NOMO-1 (cell line): ENCODE measurements around the gene PLEKHA4.
"Not testable (repeated sequence)": the region's sequence is repeated elsewhere in the genome, so short reads cannot be mapped to it uniquely, and the experiment has no call there.

Experiments
- DNase-seq, 2 experiments: peaks; one replicate each; lab custom pipeline; 2025; ENCODE audit not compliant: unreplicated experiment in 2 of 2; lab: John Stamatoyannopoulos, UW

Gene PLEKHA4

DNA sequence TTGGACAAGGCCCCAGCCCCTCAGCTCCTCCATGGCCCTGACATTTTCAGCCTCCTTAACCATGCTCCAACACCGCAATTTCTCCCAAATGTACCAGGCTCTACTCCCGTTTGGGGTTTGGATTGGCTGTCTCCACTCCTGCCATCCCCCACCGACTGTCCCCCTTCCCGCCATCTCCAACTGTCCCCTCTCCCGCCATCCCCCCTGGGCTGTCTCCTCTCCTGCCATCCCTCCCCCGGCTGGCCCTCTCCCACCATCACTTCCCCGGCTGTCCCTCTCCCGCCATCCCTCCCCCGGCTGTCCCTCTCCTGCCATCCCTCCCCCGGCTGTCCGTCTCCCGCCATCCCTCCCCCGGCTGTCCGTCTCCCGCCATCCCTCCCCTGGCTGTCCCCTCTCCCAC lies 63.0 kb downstream of the PLEKHA4 start:
- no peak for DNase-seq

DNA sequence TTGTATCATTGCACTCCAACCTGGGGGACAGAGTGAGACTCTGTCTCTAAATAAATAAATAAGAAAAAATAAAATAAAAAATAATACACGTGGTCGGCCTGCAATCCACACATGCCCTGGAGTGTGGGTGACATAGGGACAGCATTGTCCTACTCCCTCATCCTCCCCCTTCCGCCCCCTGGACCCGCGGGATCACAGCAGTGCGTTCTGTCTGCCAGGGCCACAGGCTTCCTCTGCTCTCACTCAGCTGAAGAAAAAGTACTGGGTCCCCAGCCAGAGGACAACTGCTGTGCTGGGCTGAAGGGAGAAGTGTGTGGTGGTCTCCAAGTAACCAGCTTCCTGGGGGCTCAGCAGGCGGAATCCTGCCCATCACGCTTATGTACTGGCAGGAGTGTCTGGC lies 63.9 kb downstream of the PLEKHA4 start:
- DNase-seq = no peak

DNA sequence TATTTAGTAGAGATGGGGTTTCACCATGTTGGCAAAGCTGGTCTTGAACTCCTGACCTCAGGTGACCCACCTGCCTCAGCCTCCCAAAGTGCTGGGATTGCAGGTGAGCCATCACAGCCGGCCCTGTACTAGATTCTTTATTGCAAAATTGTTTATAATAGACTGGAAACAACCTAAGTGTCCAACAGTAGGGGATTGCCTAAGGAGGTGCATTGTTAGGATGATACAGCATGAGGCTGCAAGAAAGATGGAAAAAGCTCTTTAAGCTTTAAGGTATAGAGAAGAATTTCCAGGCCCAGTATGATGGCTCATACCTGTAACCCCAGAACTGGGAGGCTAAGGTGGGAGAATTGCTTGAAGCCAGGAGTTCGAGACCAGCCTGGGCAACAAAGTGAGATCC lies 65.8 kb downstream of the PLEKHA4 start:
- no peak for DNase-seq

DNA sequence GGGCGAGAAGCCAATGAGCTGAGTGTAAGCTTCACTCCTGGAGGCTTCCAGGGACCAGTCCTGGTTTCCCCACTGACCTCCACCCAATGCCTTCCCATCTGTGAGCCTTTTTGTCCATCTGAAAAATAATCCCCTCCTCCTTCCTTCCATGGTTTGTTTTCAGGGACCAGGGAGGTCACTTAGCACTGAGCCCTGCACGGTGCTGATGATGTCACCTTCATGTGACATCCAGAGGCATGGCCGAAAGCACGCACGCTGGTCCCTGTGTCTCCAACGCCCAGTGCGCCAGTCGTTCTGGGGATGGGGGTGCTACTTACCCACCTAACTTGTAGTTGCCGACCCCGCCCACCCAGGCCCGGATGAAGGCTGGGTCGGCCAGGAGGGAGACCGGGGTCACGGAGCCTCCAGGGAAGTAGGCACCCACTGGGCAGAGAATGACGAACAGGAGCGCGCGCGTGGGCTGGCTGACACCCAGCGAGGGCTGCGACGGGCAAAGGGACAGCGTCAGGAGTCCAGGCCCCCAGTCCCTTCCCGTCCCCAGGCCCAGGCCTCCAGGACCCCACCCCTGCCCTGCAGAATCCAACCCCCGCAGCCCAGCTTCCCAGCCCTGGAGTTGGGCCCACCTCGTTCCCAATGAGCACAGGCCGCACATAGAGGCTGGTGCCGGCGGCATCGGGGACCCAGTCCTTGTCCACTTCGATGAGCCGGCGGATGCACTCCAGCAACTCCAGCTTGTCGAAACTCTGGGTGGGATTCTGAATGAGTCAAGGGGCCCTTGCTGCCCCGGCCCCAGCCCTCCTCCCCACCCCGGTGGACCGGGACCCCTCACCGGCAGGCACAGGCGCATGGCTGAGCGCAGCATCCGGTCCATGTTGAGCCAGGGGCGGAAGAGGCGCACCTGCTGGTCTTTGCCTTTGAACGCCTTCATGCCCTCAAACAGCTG lies 68.8 kb downstream of the PLEKHA4 start:
- no peak for DNase-seq

DNA sequence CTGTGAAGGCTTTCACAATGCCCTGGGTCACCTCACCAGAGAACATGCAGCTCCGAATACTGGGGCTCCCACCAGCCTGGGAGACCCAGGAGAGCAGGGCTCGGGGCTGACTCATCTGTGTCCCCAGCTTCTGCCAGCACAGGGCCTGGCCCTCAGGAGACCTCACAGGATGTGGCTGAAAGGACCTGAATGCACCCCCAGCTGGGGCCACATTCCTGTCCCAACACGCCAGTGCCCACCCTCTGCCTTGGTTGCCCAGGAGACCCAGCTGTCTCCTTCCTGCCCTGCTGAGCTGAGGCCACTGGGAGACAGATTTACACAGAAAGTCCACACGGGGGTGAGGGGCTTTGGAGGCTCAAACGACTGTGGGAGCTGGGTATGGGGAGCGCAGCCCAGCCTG lies 69.5 kb downstream of the PLEKHA4 start:
- DNase-seq = no peak

DNA sequence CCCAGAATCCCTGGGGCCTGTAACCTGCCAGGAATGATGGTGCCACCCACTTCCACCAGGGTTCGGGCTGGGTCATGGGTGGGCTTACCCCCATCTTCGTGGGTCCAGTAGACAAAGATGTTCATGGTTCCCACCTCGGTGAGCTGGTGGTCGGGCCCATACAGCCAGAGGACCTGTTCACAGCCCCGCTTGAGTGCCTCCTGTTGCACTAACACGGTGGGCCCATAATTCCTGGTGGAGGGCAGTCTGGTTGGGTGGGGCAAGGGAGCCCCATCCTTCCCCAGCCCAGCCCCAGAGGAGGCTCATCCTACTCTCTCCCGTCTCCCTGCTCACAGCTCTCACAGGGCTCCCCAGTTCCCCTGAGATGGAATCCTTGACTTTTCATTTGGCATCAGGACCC lies 71.3 kb downstream of the PLEKHA4 start:
- no peak for DNase-seq

DNA sequence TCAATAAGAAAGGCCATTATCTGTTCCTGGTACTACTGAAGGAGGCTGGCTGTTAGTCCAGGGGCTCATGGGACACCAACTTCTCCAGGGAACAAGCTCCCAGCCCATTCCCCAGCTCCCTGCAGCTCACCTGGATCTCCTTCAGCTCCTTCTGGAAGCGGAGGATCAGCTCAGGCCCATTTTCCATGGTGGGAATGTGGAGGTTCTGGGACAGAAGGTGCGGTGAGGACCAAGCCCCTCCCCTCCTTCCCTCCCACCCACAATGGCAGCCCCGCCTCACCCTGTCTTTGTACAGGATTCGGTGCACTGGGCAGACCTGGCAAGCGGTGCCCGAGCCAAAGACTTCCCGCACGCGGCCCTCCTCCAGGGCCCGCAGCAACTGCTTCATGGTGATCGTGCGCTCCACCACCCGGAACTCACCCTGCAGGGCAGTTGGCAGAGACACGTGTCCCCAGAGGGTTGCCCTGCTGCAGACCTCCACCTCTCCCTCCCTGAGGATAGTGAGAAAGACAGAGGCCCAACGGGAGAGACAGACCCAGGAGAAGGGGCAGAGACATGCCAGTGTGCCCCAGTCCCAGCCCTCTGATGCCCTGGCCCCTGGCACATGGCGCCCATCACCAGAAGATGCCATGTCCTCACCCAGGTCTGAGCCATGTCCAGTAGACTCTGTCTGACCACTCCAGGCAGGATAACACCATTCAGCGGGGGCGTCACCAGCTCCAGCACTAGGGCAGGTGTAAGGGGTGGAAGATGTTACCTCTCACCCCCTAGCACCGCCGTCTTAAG lies 71.9 kb downstream of the PLEKHA4 start:
- DNase-seq = no peak

DNA sequence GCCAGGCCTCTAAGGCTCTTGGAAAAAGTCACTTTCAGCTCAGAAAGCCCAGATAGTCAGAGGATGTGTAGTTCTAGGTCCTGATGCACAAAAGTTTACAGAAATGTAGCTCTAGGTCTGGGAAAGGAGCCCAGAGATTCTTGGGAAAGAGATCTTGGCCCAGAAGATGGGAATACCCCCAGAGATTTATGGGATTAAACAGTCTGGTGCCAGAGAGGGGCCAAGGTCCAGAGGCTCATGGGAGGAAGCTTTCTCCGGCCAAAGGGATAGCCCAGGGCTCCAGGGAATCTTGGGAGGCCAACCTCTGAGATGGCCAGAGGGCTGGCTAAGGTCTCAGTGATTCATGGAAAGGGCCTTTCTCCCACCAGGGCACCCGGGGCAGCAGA lies 72.7 kb downstream of the PLEKHA4 start:
- DNase-seq = no peak

DNA sequence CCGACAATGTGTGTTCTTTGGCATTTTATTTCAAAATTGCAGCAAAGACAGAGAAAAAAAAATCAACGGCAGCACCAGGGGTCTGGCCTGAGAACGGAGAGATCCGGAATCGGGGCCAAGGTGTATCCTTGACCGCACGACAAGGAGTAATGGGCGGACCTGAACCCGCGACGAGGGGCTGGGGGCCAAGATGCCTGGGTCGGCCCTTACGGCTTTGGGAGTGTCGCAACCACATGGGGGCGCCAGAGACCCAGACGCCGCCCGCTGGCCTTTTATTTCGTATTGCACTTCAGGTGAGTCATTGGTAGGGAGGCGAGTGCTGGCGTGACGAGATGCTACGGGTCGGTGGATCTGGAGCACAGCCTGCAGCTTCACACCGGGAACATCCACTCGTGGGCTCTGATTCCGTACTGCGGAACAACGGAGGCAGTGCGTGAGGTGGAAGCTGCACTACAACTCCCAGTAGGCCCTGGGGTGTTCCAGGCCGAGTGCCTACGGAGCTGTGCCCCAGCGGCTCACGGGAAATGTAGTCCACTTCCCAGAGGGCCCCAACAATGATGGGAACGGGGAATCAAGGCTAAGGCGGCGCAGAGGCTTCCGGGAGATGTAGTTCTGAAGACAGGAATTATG lies 73.2 kb downstream of the PLEKHA4 start:
- peak; percentile 76 to 87 for DNase-seq

DNA sequence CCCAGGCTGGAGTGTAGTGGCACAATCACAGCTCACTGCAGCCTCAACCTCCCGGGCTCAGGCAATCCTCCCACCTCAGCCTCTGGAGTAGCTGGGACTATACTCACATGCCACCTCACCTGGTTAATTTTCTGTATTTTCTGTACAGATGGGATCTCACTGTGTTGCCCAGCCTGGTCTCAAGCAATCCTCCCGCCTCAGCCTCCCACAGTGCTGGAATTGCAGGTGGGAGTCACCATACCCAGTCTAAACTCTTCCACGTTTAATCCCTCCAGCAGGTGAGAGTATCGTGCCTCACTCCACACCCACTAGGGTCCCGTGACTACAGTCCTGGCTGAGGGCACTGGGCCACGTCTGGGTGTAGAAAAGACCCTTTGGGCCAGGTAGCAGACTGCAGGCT lies 74.1 kb downstream of the PLEKHA4 start:
- DNase-seq = no peak

DNA sequence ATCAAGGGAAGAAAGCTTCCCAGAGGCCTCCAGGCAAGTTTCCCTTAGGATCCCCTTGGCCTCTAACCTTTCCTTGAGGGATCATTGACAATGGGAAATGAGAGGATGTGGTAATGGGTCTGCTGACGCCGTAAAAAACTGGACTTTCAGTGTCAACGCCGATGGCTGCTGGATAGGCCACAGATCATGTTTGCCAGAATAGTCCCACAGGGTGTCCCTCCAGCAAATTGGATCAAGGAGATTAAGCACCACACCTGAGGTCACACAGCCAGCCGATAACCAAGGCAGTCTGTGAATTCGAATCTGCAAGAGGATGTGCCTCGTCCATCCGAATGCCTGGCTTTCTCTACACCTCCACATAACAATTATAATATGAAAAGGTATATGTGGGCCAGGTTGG lies 75.1 kb downstream of the PLEKHA4 start:
- no peak for DNase-seq

DNA sequence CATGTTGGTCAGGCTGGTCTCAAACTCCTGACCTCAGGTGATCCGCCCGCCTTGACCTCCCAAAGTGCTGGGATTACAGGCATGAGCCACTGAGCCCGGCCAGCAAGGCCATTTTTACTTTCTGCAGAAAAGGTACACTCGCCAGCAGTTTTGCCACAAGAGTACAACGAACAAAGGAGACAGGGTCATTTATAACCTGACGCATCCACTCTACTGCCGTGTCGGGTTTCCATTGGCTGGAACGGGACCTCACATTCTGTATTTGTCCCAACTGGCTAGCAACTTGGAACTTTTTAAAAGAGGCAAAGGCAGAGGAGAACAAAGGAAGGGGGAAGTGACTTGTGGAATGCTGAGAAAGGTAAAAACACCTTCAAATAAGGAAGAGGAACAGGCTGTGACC lies 81.1 kb downstream of the PLEKHA4 start:
- DNase-seq = not testable (repeated sequence)
